GM20000 (cell line): ENCODE measurements around the gene PKP1.

Experiments used
- DNase-seq: peaks from one replicate; pipeline ENCODE4 v3.0.0; 2012; ENCODE audit warnings: low spot score
- TF ChIP-seq, protein P1 (sequence below): IDR thresholded peaks from 2 replicates; pipeline ENCODE4 v1.5.1; 2012; ENCODE audit warnings: mild to moderate bottlenecking, control low read depth; ENCODE audit errors: extremely low read depth, missing control alignments

The PKP1 gene

GRCh38 chr1:201318504-201319340, 35.4 kb downstream of the PKP1 start:
- DNase-seq, result no peak
- TF ChIP-seq, protein P1, sequence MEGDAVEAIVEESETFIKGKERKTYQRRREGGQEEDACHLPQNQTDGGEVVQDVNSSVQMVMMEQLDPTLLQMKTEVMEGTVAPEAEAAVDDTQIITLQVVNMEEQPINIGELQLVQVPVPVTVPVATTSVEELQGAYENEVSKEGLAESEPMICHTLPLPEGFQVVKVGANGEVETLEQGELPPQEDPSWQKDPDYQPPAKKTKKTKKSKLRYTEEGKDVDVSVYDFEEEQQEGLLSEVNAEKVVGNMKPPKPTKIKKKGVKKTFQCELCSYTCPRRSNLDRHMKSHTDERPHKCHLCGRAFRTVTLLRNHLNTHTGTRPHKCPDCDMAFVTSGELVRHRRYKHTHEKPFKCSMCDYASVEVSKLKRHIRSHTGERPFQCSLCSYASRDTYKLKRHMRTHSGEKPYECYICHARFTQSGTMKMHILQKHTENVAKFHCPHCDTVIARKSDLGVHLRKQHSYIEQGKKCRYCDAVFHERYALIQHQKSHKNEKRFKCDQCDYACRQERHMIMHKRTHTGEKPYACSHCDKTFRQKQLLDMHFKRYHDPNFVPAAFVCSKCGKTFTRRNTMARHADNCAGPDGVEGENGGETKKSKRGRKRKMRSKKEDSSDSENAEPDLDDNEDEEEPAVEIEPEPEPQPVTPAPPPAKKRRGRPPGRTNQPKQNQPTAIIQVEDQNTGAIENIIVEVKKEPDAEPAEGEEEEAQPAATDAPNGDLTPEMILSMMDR, result no peak

DNA sequence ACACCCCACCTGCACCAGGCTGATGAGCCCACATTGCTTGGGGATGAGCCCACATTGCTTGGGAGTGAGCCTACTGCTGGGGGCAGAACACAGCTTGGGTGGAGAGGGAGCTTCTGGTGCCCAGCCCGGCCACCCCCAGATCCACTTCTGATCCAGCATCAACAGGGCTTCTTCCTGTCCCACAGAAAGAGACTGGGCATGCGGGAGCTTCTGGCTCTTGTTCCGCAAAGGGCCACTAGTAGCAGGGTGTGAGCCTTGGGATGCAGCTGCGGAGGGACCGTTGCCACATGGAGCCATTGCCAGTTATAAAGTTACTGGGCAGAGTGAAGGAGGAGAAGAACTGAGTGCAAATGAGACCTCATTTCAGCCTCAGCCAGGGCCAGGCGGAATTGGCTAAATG, 36.3 kb downstream of the PKP1 start:
- TF ChIP-seq, protein P1, result no peak
- DNase-seq, result no peak

DNA sequence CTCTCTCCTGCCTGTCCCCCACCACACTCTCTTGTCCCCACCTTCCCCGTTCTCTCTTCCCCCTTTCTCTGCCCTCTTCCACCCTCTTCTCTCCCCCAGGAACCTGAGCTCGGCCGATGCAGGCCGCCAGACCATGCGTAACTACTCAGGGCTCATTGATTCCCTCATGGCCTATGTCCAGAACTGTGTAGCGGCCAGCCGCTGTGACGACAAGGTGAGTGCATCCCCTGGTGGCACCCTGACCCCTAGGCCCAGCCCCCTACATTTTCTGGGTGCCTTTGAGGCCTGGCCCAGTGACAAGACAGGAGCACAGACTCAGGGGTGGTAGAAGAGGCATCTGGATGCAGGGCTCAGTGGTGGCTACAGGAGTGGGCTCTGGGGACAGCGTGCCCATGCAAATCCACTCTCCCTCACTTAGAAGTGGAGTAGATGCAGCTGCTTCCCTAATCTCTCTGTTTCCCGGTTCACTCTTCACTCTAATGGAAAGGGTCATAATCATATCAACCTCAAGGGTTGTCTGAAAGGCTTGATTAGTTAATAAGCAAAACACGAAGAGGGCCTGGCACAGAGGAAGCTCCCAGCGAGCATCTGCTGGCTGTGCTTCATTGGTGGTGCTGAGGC, 37.0 kb downstream of the PKP1 start:
- TF ChIP-seq, protein P1, result no peak
- DNase-seq, result no peak

DNA sequence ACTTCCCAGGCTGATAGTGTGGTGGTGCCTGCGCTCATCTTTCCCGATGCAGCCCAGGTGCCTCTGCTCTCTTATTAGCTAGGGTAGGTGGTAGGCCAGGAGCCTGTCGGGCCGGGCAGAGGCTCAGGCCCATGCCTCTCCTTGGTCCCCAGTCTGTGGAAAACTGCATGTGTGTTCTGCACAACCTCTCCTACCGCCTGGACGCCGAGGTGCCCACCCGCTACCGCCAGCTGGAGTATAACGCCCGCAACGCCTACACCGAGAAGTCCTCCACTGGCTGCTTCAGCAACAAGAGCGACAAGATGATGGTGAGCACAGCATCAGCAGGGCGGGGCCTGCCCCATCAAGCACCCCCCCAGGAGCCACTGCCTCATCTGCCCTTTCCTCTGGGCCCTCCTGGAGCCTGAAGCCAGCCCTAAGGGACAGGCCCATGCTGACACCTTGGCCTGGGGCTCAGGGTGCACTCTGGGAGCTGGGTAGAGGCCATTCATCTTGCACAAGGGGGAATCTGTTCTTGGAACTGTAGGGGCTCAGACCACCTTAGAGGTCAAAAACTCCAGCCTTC, 38.6 kb downstream of the PKP1 start:
- no peak for DNase-seq
- TF ChIP-seq, protein P1, result no peak

DNA sequence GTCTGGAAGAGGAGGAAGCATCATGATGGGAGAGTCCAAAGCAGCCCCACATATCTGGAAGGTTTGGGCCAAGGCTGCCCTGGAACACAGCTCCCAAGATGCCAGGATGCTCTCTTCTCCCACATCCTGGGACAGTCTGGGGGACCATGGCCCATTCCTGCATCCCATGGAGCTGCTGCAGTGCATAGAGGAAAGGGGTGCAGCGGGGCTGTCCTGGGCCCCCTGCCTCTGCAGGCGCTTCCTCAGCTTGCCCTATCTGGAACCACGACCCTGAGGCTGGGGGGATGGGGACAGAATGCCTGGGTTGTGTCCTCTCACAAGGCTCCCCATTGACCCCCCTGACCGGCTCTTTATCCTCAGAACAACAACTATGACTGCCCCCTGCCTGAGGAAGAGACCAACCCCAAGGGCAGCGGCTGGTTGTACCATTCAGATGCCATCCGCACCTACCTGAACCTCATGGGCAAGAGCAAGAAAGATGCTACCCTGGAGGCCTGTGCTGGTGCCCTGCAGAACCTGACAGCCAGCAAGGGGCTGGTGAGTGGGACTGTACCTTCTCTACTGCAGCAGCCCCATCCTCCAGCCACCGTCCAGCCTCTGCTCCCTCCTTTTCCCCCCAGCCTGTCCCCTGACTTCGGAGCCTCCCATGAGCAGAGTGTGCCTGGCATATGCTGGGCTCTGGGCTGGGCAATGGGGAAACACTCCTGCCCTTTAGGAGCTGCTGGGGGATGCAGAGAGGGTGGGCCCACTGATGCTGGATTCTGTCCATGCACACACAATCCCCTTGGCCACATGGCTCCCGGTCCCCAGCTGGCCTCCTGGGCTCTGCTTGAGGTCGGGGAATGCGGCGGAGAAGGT, 39.6 kb downstream of the PKP1 start:
- TF ChIP-seq, protein P1, result no peak
- DNase-seq, result no peak

GRCh38 chr1:201324306-201324705, 41.0 kb downstream of the PKP1 start:
- TF ChIP-seq, protein P1, result no peak

More at GRCh38 chr1:201324306-201324705, 41.0 kb downstream of the PKP1 start:
- DNase-seq, result no peak
